ENCODE data around the gene COL5A1.

The COL5A1 gene

GRCh38 chr9:134867917-134868750, 226.5 kb downstream of the COL5A1 start:
- DNase-seq = no peak

DNA sequence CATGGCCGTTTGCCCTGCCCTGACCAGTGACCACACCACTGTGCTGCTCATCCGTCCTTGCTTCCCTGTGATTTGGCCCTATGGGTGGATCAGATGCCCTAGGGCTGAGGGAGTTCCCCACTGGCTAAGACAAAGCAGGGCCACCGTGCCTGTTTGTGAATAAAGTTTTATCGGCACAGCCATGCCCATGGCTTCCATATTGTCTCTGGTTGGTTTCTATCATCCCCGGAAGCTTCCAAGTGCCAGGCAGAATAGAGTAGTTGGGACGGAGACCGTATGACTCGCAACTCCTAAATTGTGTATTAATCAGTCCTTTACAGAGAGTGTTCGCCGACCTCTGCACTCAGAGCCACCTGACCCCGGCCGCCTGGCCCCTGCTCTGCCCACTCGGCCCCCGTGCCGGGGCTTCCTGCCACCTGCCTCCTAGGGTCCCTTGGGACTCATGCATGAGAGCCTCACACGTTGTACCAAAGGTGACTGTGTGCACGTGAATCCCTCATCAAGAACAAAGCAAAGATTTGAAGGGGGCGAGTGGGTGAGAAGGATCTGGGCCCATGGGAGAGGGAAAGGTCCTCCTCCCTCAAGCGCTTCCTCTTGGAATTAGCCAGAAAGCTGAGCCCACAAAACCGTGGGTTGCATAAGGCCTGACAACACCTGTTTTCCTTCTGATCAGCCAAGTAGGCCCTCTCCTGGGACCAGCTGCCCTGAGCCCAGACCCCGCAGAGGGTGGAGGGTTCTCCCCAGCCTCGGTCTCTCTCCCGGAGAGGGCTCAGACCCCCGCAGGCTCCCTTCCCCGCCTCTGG, 227.3 kb downstream of the COL5A1 start:
- DNase-seq = no peak

DNA sequence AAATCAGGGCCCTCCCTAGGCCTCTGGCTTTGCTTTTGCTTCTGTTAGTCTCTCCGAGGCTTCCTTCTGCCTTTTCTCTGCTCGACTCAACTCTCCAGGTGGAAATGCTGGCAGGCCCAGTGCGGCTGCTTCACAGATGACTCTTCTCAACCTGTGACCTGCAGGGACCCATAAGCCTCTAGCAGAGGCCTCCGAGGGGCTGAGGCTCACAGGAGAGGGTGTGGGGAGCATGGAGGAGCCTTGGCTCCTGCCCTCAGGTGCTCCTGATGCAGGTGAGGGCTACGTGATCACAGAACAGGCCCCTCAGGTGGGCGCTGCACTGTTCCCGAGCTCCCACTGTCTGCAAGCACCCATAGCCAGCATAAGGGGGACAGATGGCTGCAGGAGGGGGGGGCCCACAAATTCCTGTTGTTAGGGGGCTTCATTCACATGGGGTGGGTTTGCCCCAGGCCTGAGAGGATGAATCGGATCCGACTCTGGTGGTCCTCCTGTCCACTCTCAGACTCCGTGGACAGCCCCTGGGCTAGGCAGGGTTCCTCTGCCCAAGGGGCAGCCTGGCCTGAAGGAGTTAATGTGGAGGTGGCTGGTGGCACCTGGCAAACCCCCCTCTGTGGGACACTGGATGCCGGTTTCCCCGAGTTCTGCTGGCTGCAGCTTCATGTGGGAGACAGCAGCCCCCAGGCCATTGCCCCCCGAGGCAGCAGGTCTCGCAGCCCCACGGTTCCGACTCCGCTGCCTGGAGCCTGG, 228.1 kb downstream of the COL5A1 start:
- DNase-seq = no peak

- no peak for DNase-seq
These were observed 228.7 kb downstream of the COL5A1 start for GRCh38 chr9:134870301-134870694.

GRCh38 chr9:134870746-134871662, 229.4 kb downstream of the COL5A1 start:
- DNase-seq = no peak

DNA sequence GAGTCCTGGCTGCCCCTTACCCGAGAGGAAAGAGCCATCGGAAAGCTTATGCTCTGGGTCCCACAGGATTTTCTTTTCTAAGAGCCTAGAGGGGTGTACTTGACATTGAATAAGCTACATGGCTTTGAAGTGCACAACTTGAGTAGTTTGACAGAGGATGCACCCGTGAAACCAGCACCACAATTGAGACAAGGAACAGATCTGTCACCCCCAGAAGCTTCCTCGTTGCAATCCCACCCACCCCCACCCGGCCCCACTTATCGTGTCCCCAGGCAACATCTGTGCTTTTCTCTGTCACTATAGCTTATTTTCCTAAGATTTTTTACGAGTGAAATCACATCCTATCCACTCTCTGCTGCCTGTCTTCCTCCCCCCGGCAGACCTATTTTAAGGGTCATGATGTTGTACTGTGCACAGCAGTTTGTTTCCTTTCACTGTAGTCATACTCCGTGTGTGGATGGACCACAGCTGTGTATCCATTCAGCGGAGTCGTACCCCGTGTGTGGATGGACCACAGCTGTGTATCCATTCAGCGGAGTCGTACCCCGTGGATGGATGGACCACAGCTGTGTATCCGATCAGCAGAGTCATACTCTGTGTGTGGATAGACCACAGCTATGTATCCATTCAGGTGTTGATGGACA, 230.2 kb downstream of the COL5A1 start:
- no peak for DNase-seq

DNA sequence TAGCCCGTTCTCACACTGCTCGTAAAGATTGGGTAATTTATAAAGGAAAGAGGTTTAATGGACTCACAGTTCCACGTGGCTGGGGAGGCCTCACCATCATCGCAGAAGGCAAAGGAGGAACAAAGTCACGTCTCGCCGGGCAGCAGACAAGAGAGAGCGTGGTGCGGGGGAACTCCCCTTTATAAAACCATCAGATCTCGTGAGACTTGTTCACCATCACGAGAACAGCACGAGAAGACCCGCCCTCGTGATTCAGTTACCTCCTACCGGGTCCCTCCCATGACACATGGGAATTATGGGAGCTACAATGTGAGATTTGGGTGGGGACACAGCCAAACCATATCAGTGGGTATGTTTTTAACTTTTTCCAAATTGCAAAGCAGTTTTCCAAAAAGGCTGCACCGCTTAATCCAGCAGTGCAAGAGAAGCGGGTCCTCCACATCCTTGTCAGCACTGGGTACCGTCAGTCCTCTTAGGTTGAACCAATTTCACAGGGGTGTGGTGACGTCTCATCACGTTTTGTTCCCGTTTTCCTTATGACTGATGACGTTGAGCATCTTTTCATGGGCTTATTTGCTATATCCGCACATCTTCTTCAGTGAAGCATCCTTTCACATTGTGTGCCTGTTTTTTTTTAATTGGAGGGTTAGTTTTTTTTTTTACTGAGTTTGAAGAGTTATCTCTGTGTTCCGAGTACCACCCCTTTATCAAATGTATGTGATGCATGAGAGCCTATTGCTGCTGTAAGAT, 231.1 kb downstream of the COL5A1 start:
- DNase-seq = no peak

DNA sequence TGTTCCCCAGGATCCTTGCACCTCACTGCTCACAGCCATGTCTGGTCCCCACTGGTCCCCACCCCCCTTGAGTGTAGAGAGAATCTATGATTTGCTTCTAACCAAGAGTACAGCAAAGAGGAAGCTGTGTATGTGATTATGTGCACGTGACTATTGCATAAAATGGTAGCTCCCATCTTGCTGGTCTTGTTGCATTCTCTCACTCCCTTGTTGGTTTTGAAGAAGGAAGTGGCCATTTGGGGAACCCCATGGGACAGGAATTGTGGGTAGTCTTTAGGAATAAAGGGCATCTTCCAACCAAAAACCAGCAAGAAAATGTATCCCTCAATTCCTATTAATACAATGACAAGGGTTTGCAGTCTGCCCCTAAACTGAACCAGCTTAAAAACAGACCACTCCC, 233.8 kb downstream of the COL5A1 start:
- DNase-seq = no peak

DNA sequence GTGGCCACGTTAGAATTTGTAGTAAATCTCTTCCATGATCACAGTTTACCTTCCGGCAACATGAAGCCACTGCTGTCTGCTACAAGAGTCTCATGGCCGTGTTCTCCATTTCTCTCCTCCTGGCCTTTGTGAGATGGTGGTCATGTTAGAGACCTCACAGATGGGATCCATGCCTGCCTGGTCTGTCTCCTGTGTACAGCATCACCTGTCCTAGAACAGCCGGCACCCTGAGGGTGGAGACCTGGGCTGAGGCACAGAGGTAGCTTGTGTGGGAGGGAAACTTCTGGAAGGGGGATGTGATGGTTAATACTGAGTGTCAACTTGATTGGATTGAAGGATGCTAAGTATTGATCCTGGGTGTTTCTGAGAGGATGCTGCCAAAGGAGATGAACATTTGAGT, 235.9 kb downstream of the COL5A1 start:
- DNase-seq = no peak

- DNase-seq = no peak
These were observed 238.3 kb downstream of the COL5A1 start for GRCh38 chr9:134879664-134880483.

- DNase-seq = no peak
These were observed 239.1 kb downstream of the COL5A1 start, which contains the start of gene FCN2 for GRCh38 chr9:134880484-134881312. TSS of gene FCN2 (plus strand) at chr9:134880810. CDS start at chr9:134880822, 12 bp downstream.

- no peak for DNase-seq
These were observed 239.7 kb downstream of the COL5A1 start for GRCh38 chr9:134881313-134881670.

DNA sequence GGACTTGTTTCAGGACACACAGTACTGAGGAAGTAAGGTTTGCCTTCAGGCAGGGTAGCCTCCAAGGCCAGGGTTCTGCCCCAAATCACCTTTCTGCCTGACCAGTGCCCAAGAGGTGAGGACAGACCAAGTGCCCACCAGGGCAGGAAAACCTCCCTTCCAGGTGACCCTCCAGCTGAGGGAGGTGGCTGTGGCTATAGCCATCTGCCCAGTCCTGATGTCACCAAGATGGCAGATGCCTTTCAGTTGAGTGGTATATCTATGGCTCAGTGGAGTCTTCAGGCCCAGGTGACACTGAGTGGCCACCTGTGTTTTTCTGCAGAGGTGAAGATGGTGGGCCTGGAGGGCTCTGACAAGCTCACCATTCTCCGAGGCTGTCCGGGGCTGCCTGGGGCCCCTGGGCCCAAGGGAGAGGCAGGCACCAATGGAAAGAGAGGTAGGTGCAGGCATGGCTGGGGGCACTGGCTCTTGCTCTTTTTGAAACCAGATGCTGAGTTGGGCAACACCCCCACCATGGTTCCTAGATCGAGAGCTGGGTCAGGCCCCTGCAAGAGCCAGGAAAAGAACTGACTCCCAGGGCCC, 240.7 kb downstream of the COL5A1 start:
- no peak for DNase-seq

DNA sequence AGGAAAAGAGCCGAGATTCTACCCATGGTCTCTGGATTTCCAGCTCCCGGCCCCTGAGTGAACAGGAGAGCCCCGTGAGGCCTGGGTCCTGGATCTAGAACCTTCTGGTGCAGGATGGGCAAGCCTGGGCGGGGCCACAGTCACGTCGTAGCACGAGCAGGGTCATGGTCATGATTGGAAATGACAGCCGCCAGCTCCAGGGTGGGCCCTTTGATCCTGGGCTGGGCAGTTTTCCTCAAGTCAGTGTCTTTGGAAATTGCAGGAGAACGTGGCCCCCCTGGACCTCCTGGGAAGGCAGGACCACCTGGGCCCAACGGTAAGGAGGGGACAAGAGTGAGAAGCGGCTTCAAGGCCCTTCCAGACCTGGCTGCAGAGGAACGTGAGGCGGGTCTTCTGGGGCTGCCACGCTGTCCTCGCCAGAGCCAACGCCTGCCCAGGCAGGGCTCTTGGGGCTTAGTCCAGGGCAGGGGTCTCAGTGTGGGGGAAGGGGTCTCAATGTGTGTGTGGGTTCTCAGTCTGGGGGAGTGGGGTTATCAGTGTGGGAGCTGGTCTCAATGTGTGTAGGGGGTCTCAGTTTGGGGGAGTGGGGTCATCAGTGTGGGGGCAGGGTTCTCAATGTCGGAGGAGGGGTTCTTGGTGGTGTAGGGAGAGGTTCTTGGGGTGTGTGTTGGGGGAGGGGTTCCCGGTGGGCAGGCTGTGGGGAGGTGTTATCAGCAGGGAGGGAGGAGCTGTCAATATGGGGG, 241.6 kb downstream of the COL5A1 start:
- no peak for DNase-seq

GRCh38 chr9:134884492-134884891, 242.9 kb downstream of the COL5A1 start:
- no peak for DNase-seq

- no peak for DNase-seq
These were observed 243.5 kb downstream of the COL5A1 start for GRCh38 chr9:134885001-134885678.

DNA sequence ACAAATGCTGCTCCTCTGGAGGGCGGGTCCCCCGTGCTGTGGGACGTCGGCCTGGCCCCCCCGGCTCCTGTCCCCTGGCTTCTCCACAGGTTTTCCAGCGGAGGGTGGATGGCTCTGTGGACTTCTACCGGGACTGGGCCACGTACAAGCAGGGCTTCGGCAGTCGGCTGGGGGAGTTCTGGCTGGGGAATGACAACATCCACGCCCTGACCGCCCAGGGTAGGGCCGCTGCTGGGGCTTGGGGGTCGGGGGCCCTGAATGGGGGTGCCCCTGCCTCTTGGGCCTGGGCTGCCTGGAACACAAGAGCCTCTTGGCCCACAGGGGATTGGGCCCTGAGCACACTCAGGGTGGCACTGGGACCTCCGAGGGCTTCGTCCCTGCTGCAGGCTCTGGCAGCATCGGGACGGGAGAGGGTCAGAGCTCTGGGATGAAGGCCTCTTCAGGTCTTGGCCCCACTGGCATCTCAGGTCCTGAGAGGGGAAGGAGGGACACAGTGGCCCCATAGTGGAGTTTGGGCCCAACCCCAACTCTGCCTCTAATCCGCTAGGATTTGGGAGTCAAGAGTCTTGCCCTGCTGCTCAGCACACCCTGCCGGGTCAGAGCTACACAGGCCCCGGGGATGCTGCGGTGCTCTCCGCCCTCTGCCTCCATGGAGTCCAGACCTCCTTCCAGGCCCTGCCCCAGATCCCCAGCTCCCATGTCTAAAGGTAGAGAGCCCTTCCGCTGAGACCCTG, 244.2 kb downstream of the COL5A1 start:
- no peak for DNase-seq
